GM18519 (cell line): Measurements from ENCODE around the gene MAP3K12.
A peak's percentile ranks its signal among the peaks of the same experiment; 100 is the strongest.
"Not testable (repeated sequence)": the region's sequence is repeated elsewhere in the genome, so short reads cannot be mapped to it uniquely, and the experiment has no call there.

ENCODE experiments used
- ATAC-seq: cut with Tn5 transposase; IDR thresholded peaks from one replicate; pipeline ENCODE4 v1.9.1; 2021; ENCODE audit warnings: mild to moderate bottlenecking, moderate library complexity; ENCODE audit not compliant: unreplicated experiment, low FRiP score

The MAP3K12 gene

GRCh38 chr12:53444593-53445325 is 54.5 kb downstream of the MAP3K12 start:
- ATAC-seq, result not testable (repeated sequence)

- no peak for ATAC-seq
These were observed 55.3 kb downstream of the MAP3K12 start for GRCh38 chr12:53443955-53444354.

DNA sequence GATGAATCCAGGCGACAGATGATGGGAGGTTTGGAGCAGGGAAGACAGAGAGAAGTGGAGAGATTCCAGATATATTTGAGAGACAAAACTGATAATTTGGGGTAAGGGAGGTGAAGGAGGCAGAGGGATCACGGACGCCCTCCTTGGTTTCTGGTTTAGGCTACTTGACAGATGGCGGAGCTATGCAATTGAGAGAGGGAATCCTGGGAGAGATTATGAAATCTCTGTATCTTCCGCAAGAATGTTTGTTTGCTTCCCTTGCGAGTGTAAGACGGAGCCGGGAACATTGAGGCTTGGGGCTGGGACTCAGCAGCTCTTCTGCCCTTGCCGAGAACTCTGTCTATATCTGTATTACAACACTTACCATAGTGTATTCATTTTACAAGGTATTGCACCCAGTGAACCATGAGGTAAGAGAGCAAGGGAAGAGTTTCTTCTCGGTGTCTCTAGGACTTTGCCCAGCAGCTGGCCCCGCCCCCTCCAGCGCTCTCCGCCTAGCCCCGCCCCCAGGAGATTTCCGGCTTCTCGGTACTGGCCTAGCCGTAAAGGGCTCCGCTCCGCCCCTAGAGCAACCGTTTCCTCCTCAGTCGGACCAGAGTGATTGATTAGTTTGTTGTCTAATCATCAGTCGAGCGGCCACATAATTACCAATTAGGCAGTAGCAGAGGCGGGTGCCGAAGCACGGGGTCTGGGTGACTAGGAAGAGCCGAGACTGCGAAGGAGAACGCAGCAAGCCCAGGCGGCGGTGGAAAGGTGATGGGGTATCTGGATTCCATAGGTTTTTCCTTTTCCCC is 58.0 kb downstream of the MAP3K12 start, which contains the start of gene PRR13:
TSS of gene PRR13 (plus strand) at position 695 of the 794 bp plus-strand sequence. CDS start 981 bp downstream, outside the sequence.
- ATAC-seq, result peak; percentile 93

GRCh38 chr12:53439582-53439981 is 59.7 kb downstream of the MAP3K12 start:
- not testable (repeated sequence) for ATAC-seq

- not testable (repeated sequence) for ATAC-seq
These were observed 63.9 kb downstream of the MAP3K12 start for GRCh38 chr12:53435326-53435725.

GRCh38 chr12:53431187-53431586 is 68.1 kb downstream of the MAP3K12 start:
- no peak for ATAC-seq

- no peak for ATAC-seq
These were observed 69.1 kb downstream of the MAP3K12 start for GRCh38 chr12:53430116-53430515.
